Liver (tissue), 9 donors: ENCODE results near the gene ATXN1. TPM values are rescaled to one million over a fixed set of nuclear protein-coding genes. Genes with fewer than 3 reads are reported as not detected.
"Not testable (repeated sequence)": the region's sequence is repeated elsewhere in the genome, so short reads cannot be mapped to it uniquely, and the experiment has no call there.

Experiments
- DNase-seq: peaks from one replicate; pipeline ENCODE4 v3.0.0-alpha.2; 2017; ENCODE audit warnings: low spot score
- H3K27ac ChIP-seq, 2 donors: one replicate each; pipeline ENCODE4 v1.7.0; 2013; ENCODE audit warnings: inconsistent platforms in 2 of 2, low read length in 2 of 2, control low read depth in 1 of 2, low read depth in 1 of 2, mild to moderate bottlenecking in 1 of 2
- H3K27me3 ChIP-seq, 4 donors: one replicate each; pipeline versions ENCODE4 v1.6.1 to v1.7.0; 2013; ENCODE audit warnings: low read length in 3 of 4, inconsistent platforms in 1 of 4, mild to moderate bottlenecking in 1 of 4, moderate library complexity in 1 of 4; ENCODE audit not compliant: control insufficient read depth in 4 of 4, insufficient read depth in 4 of 4
- H3K36me3 ChIP-seq, 4 donors: one replicate each; pipeline versions ENCODE4 v1.6.1 to v1.7.0; 2013; ENCODE audit warnings: low read length in 3 of 4, mild to moderate bottlenecking in 3 of 4, low read depth in 1 of 4, moderate library complexity in 1 of 4; ENCODE audit not compliant: control insufficient read depth in 4 of 4, insufficient read depth in 3 of 4
- H3K4me1 ChIP-seq, 4 donors: one replicate each; pipeline versions ENCODE4 v1.6.1 to v1.7.0; 2013; ENCODE audit warnings: low read length in 3 of 4, mild to moderate bottlenecking in 3 of 4, moderate library complexity in 1 of 4; ENCODE audit not compliant: control insufficient read depth in 4 of 4, insufficient read depth in 4 of 4
- H3K4me3 ChIP-seq, 3 donors: one replicate each; pipeline versions ENCODE4 v1.6.1 to v1.7.0; 2013; ENCODE audit warnings: low read length in 3 of 3, control low read depth in 1 of 3, low read depth in 1 of 3, mild to moderate bottlenecking in 1 of 3
- H3K9ac ChIP-seq, 2 donors: one replicate each; pipeline ENCODE4 v1.7.0; 2013; ENCODE audit warnings: low read length in 2 of 2, mild to moderate bottlenecking in 2 of 2, moderate library complexity in 2 of 2, control low read depth in 1 of 2, low read depth in 1 of 2
- H3K9me3 ChIP-seq, 4 donors: one replicate each; pipeline versions ENCODE4 v1.6.1 to v1.7.0; 2013; ENCODE audit warnings: low read length in 3 of 4; ENCODE audit not compliant: control insufficient read depth in 4 of 4
- FOXA1 ChIP-seq: IDR thresholded peaks from 2 replicates; pipeline ENCODE4 v1.6.1; 2016; ENCODE audit warnings: antibody characterized with exemption
- FOXA2 ChIP-seq: IDR thresholded peaks from 2 replicates; pipeline ENCODE4 v1.6.1; 2016; ENCODE audit warnings: antibody characterized with exemption
- GABPA ChIP-seq, 2 donors: IDR thresholded peaks in 1 of 2; conservative IDR thresholded peaks in 1 of 2; 2 replicates each; pipeline ENCODE4 v1.6.1; 2016; ENCODE audit warnings: antibody characterized with exemption in 2 of 2, mild to moderate bottlenecking in 1 of 2, moderate library complexity in 1 of 2
- HNF4G ChIP-seq: IDR thresholded peaks from 2 replicates; pipeline ENCODE4 v1.6.1; 2016; ENCODE audit warnings: antibody characterized with exemption
- NR2F2 ChIP-seq: IDR thresholded peaks from 2 replicates; pipeline ENCODE4 v1.6.1; 2016; ENCODE audit warnings: antibody characterized with exemption
- RAD21 ChIP-seq, 2 donors: IDR thresholded peaks; 2 replicates each; pipeline ENCODE4 v1.6.1; 2016; ENCODE audit warnings: antibody characterized with exemption in 2 of 2, mild to moderate bottlenecking in 2 of 2
- RXRA ChIP-seq, 2 donors: IDR thresholded peaks; 2 replicates each; pipeline ENCODE4 v1.6.1; 2017 to 2018; ENCODE audit warnings: antibody characterized with exemption in 2 of 2, mild to moderate bottlenecking in 1 of 2
- SP1 ChIP-seq: IDR thresholded peaks from 2 replicates; pipeline ENCODE4 v1.6.1; 2018; ENCODE audit warnings: antibody characterized with exemption, mild to moderate bottlenecking
- YY1 ChIP-seq: IDR thresholded peaks from 2 replicates; pipeline ENCODE4 v1.6.1; 2016; ENCODE audit warnings: antibody characterized with exemption, mild to moderate bottlenecking
- WGBS: extraction: QIAGEN DNeasy Blood & Tissue Kit; methylation state at CpG from one replicate; pipeline ENCODE4 v1.1.7; 2013; 5-methylcytosine and 5-hydroxymethylcytosine counted together
- polyA plus RNA-seq, 2 donors: library from polyadenylated mRNA; stranded (reverse) in 1 of 2; unstranded in 1 of 2; fragments of 200-250 nt in 1 of 2; fragments of >200 nt in 1 of 2; fragmentation: Nextera tagmentation in 1 of 2; extraction: Ambion mirVana in 1 of 2; gene quantifications; one replicate each; pipeline versions ENCODE4 v1.2.1 to v1.2.3, GENCODE V29; 2013 to 2015
- total RNA-seq, 2 donors: library from RNA; depleted of rRNA; stranded (reverse); fragments of >200 nt; gene quantifications; one replicate each; pipeline ENCODE4 v1.2.3, GENCODE V29; 2014
- TF ChIP-seq, protein P1 (sequence below): IDR thresholded peaks from 2 replicates; pipeline ENCODE4 v1.6.1; 2016; ENCODE audit warnings: antibody characterized with exemption, mild to moderate bottlenecking
- TF ChIP-seq, protein P2 (sequence below): IDR thresholded peaks from 2 replicates; pipeline ENCODE4 v1.6.1; 2016; ENCODE audit warnings: antibody characterized with exemption
- TF ChIP-seq, protein P3 (sequence below): fragments of 150-350 bp; IDR thresholded peaks from 2 replicates; pipeline ENCODE4 v1.5.1; 2017; ENCODE audit warnings: improper control_type of control experiment, low read depth, low read length; ENCODE audit not compliant: missing input control
- donor health status: healthy.
- donor health status: healthy.
- donor health status: healthy.
- donor health status: healthy.
- donor health status: healthy.

Gene ATXN1
- total and polyA plus RNA-seq, 4 donors, result 4.3 to 29.7 (median 8.2) TPM

DNA sequence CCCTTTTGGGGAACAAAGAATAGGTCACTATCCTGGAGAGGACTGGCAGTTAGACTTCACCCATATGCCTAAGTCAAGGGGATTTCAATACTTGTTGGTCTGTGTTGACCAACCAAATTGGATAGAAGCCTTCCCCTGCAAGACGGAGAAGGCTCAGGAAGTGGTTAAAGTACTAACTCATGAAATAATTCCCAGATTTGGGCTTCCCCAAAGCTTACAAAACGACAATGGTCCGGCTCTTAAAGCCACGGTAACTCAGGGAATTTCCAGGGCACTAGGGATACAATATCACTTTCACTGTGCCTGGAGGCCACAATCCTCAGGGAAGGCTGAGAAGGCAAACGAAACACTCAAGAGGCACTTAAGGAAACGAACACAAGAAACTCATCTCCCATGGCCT is 299.8 kb downstream of the ATXN1 start:
- no peak for DNase-seq
- no peaks in the 10 kb centered on the region for H3K9me3 ChIP-seq

DNA sequence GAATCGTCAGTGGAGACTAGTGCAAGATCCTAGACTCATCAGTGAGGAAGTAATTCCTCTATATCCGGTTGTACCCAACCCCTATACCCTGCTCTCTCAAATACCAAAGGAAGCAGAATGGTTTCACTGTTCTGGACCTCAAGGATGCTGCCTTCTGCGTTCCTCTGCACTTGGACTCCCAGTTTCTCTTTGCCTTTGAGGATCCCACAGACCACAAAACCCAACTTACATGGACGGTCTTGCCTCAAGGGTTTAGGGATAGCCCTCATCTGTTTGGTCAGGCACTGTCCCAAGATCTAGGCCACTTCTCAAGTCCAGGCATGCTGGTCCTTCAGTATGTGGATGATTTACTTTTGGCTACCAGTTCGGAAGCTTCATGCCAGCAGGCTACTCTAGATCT is 301.8 kb downstream of the ATXN1 start:
- not testable (repeated sequence) for H3K9ac ChIP-seq, H3K27me3 ChIP-seq, H3K36me3 ChIP-seq, DNase-seq, H3K27ac ChIP-seq, H3K9me3 ChIP-seq, H3K4me3 ChIP-seq
- 90% methylated on average over 5 of the region's 5 CpGs for WGBS
- H3K4me1 ChIP-seq, result peaks cover 0 to 12% (median 3%) of the 10 kb centered on the region in 4 donors

More for the DNA sequence above, 299.8 kb downstream of the ATXN1 start:
- no peaks in the 10 kb centered on the region for H3K27me3 ChIP-seq
- no peak overlapping the region for H3K4me3 ChIP-seq
- no peak overlapping the region for H3K9ac ChIP-seq
- WGBS, result 75% methylated on average over 6 of the region's 6 CpGs
- no peak for TF ChIP-seq NR2F2
- no peak for TF ChIP-seq FOXA1
- no peak for TF ChIP-seq RXRA (IDR thresholded peaks at IDR 0.05)
- no peak for TF ChIP-seq RAD21 (IDR thresholded peaks at IDR 0.05)
- TF ChIP-seq SP1, result no peak
- TF ChIP-seq GABPA (IDR thresholded peaks at IDR 0.05 in 1 of 2, conservative IDR thresholded peaks at IDR 0.05 in 1 of 2), result no peak
- no peak for TF ChIP-seq FOXA2
- TF ChIP-seq, protein P1, sequence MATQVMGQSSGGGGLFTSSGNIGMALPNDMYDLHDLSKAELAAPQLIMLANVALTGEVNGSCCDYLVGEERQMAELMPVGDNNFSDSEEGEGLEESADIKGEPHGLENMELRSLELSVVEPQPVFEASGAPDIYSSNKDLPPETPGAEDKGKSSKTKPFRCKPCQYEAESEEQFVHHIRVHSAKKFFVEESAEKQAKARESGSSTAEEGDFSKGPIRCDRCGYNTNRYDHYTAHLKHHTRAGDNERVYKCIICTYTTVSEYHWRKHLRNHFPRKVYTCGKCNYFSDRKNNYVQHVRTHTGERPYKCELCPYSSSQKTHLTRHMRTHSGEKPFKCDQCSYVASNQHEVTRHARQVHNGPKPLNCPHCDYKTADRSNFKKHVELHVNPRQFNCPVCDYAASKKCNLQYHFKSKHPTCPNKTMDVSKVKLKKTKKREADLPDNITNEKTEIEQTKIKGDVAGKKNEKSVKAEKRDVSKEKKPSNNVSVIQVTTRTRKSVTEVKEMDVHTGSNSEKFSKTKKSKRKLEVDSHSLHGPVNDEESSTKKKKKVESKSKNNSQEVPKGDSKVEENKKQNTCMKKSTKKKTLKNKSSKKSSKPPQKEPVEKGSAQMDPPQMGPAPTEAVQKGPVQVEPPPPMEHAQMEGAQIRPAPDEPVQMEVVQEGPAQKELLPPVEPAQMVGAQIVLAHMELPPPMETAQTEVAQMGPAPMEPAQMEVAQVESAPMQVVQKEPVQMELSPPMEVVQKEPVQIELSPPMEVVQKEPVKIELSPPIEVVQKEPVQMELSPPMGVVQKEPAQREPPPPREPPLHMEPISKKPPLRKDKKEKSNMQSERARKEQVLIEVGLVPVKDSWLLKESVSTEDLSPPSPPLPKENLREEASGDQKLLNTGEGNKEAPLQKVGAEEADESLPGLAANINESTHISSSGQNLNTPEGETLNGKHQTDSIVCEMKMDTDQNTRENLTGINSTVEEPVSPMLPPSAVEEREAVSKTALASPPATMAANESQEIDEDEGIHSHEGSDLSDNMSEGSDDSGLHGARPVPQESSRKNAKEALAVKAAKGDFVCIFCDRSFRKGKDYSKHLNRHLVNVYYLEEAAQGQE, result no peak
- no peak overlapping the region for H3K27ac ChIP-seq
- H3K4me1 ChIP-seq, result no peaks in the 10 kb centered on the region
- H3K36me3 ChIP-seq, result no peaks in the 10 kb centered on the region

DNA sequence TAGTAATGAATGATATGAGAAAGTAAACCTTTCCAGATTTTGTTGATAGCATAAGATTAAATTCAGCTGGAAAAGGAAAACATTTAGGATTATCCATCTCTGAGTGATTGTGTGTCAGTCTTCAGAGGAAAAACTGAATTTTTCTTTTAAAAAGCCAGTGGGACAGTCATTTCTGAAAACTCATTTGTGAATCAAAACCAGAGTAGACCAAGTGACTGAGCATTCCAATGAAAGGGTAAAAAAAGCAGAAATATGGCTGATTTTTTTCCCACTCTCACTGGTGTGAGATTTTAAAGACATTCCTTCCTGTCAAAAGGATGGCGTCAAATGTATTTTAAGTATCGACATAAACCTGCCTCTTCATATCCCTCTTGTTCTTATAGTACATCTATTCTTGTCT is 308.9 kb downstream of the ATXN1 start:
- Histone ChIP-seq H3K27me3 (no peaks in the 10 kb centered on the region), H3K9me3 (no peaks in the 10 kb centered on the region), H3K4me3 (no peak overlapping the region), H3K9ac (no peak overlapping the region), H3K36me3 (no peaks in the 10 kb centered on the region), H3K4me1 (peaks cover 2 to 17% (median 8%) of the 10 kb centered on the region in 4 donors), H3K27ac (no peak overlapping the region)
- TF ChIP-seq FOXA1 (no peak), YY1 (no peak), GABPA (IDR thresholded peaks at IDR 0.05 in 1 of 2, conservative IDR thresholded peaks at IDR 0.05 in 1 of 2) (no peak), FOXA2 (no peak), RAD21 (IDR thresholded peaks at IDR 0.05) (no peak), HNF4G (no peak), RXRA (IDR thresholded peaks at IDR 0.05) (no peak), SP1 (no peak)
- TF ChIP-seq, protein P2, sequence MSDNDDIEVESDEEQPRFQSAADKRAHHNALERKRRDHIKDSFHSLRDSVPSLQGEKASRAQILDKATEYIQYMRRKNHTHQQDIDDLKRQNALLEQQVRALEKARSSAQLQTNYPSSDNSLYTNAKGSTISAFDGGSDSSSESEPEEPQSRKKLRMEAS, result no peak
- TF ChIP-seq, protein P1, result no peak
- TF ChIP-seq, protein P3, sequence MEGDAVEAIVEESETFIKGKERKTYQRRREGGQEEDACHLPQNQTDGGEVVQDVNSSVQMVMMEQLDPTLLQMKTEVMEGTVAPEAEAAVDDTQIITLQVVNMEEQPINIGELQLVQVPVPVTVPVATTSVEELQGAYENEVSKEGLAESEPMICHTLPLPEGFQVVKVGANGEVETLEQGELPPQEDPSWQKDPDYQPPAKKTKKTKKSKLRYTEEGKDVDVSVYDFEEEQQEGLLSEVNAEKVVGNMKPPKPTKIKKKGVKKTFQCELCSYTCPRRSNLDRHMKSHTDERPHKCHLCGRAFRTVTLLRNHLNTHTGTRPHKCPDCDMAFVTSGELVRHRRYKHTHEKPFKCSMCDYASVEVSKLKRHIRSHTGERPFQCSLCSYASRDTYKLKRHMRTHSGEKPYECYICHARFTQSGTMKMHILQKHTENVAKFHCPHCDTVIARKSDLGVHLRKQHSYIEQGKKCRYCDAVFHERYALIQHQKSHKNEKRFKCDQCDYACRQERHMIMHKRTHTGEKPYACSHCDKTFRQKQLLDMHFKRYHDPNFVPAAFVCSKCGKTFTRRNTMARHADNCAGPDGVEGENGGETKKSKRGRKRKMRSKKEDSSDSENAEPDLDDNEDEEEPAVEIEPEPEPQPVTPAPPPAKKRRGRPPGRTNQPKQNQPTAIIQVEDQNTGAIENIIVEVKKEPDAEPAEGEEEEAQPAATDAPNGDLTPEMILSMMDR, result no peak
- 97% methylated on average over 2 of the region's 2 CpGs for WGBS
- DNase-seq, result no peak
